HEK293T (cell line): ENCODE measurements around the gene PTPRO.

ENCODE experiments used
- BHLHE40 ChIP-seq: fragments of 450-650 bp; IDR thresholded peaks from 2 replicates; pipeline ENCODE4 v1.6.1; 2016; ENCODE audit warnings: mild to moderate bottlenecking, moderate library complexity, borderline replicate concordance
- FOXA1 ChIP-seq: fragments of 450-650 bp; IDR thresholded peaks from 2 replicates; pipeline ENCODE4 v1.6.1; 2016; ENCODE audit warnings: mild to moderate bottlenecking
- FOXK2 ChIP-seq: fragments of 450-650 bp; IDR thresholded peaks from 2 replicates; pipeline ENCODE4 v1.6.1; 2016; ENCODE audit warnings: mild to moderate bottlenecking
- FOXM1 ChIP-seq: fragments of 450-650 bp; IDR thresholded peaks from 2 replicates; pipeline ENCODE4 v1.6.1; 2017; ENCODE audit warnings: mild to moderate bottlenecking, borderline replicate concordance
- NFRKB ChIP-seq: fragments of 450-650 bp; IDR thresholded peaks from 2 replicates; pipeline ENCODE4 v1.6.1; 2016; ENCODE audit warnings: mild to moderate bottlenecking, moderate library complexity
- SP1 ChIP-seq: fragments of 450-650 bp; IDR thresholded peaks from 2 replicates; pipeline ENCODE4 v1.6.1; 2017
- TARDBP ChIP-seq: fragments of 450-650 bp; IDR thresholded peaks from 2 replicates; pipeline ENCODE4 v1.6.1; 2016

- TF ChIP-seq TARDBP: no peak
- TF ChIP-seq FOXM1: no peak
- TF ChIP-seq NFRKB: no peak
- no peak for TF ChIP-seq SP1
- no peak for TF ChIP-seq BHLHE40
- TF ChIP-seq FOXK2: no peak
- TF ChIP-seq FOXA1: no peak
These were observed 306.0 kb downstream of the PTPRO start for GRCh38 chr12:15627995-15628945.
